PC-9 (cell line): ENCODE data around the gene TMEM52. TPM values are rescaled to one million over a fixed set of nuclear protein-coding genes. Genes with fewer than 3 reads are reported as not detected.

Experiments
- BruUV-seq: library from RNA; stranded (reverse); fragments of 400-500 nt; replicated peaks from 2 replicates; lab custom pipeline; 2021; lab: Mats Ljungman, UMichigan
- CTCF ChIA-PET: fragments of 300-600 bp; sonication (Branson Sonifier 250); formaldehyde crosslinking; loops from one replicate; lab custom pipeline; 2022; ENCODE audit warnings: antibody characterized with exemption; lab: Charles Lee
- POLR2A ChIA-PET: fragments of 300-600 bp; sonication (Branson Sonifier 250); formaldehyde crosslinking; loops from one replicate; lab custom pipeline; 2022; ENCODE audit warnings: antibody characterized with exemption; ENCODE audit not compliant: unreplicated experiment; lab: Charles Lee
- DNase-seq, 2 experiments: peaks; one replicate each; pipeline versions ENCODE4 v3.0.0 to v3.0.0-alpha.2; 2015 to 2022; ENCODE audit warnings: mixed read lengths in 1 of 2
- H2AFZ ChIP-seq: fragments of 200-600 bp; sonication (generic); 2 replicates; pipeline ENCODE4 v1.8.1; 2017; ENCODE audit warnings: antibody characterized with exemption
- H3F3A ChIP-seq: fragments of 200-600 bp; sonication (generic); 2 replicates; pipeline ENCODE4 v1.8.1; 2017; ENCODE audit warnings: antibody characterized with exemption, mild to moderate bottlenecking, low read depth; ENCODE audit not compliant: insufficient read depth
- H3K27ac ChIP-seq: fragments of 200-600 bp; sonication (generic); 2 replicates; pipeline ENCODE4 v1.6.1; 2016; ENCODE audit warnings: mixed run types
- H3K27me3 ChIP-seq: fragments of 200-600 bp; sonication (generic); 2 replicates; pipeline ENCODE4 v1.6.1; 2016; ENCODE audit warnings: low read depth, mixed run types; ENCODE audit not compliant: insufficient read depth
- H3K36me3 ChIP-seq: fragments of 200-600 bp; sonication (generic); 2 replicates; pipeline ENCODE4 v1.6.1; 2016; ENCODE audit warnings: low read depth, mixed run types
- H3K4me1 ChIP-seq: fragments of 200-600 bp; sonication (generic); replicated peaks from 2 replicates; pipeline ENCODE4 v1.6.1; 2016; ENCODE audit warnings: mixed run types; ENCODE audit not compliant: insufficient read depth
- H3K4me2 ChIP-seq: fragments of 200-600 bp; sonication (generic); 2 replicates; pipeline ENCODE4 v1.6.1; 2017; ENCODE audit warnings: mixed run types
- H3K4me3 ChIP-seq: fragments of 200-600 bp; sonication (generic); 2 replicates; pipeline ENCODE4 v1.6.1; 2016; ENCODE audit warnings: mixed run types
- H3K79me2 ChIP-seq: fragments of 200-600 bp; sonication (generic); 2 replicates; pipeline ENCODE4 v1.6.1; 2017; ENCODE audit warnings: low read depth, mixed run types
- H3K9me2 ChIP-seq: fragments of 200-600 bp; sonication (generic); 2 replicates; pipeline ENCODE4 v1.8.1; 2017; ENCODE audit warnings: mild to moderate bottlenecking; ENCODE audit not compliant: insufficient read depth
- H3K9me3 ChIP-seq: fragments of 200-600 bp; sonication (generic); 2 replicates; pipeline ENCODE4 v1.8.1; 2016; ENCODE audit warnings: low read depth; ENCODE audit not compliant: insufficient read depth
- H4K20me1 ChIP-seq: fragments of 200-600 bp; sonication (generic); 2 replicates; pipeline ENCODE4 v1.8.1; 2017; ENCODE audit not compliant: insufficient read depth
- CTCF ChIP-seq: fragments of 200-600 bp; sonication (generic); conservative IDR thresholded peaks from 2 replicates; pipeline ENCODE4 v1.6.1; 2017; ENCODE audit warnings: mixed run types, antibody characterized with exemption, mild to moderate bottlenecking, moderate library complexity
- EZH2 ChIP-seq: fragments of 200-600 bp; sonication (generic); IDR thresholded peaks from 2 replicates; pipeline ENCODE4 v1.8.0; 2017; ENCODE audit warnings: antibody characterized with exemption, low read depth
- intact Hi-C: fragments of 100-400 bp; cut with micrococcal nuclease; formaldehyde crosslinking; loops from one replicate; pipeline ENCODE4 v1.10.0; 2022; ENCODE audit not compliant: unreplicated experiment
- total RNA-seq: library from RNA; stranded (reverse); gene quantifications from 2 replicates; pipeline ENCODE4 v1.2.3, GENCODE V29; 2021

Gene TMEM52
- total RNA-seq, 1 experiment from 2014 or later = 7.4 TPM

- intact Hi-C loops = no loop called here
- TF ChIP-seq CTCF (no peak), EZH2 (no peak)
- no peaks in the 10 kb centered on the region for H3K36me3 ChIP-seq
- H2AFZ ChIP-seq = no peak overlapping the region
- H4K20me1 ChIP-seq = no peaks in the 10 kb centered on the region
- H3K4me1 ChIP-seq = peaks cover 8% of the 10 kb centered on the region; the same call in 1 of the 2 replicates
- H3K9me3 ChIP-seq = no peaks in the 10 kb centered on the region
- H3K27ac ChIP-seq = no peak overlapping the region
- peaks cover 18% of the 10 kb centered on the region for H3F3A ChIP-seq
- BruUV-seq = no TSS peak
- no peaks in the 10 kb centered on the region for H3K79me2 ChIP-seq
- ChIA-PET POLR2A (interaction anchor here (0.7 kb wide), 1 partner anchor 434 kb away, joined by 3 read pairs; no protein-coding TSS in a partner anchor), CTCF (interaction anchor here (0.7 kb wide), 1 partner anchor 141 kb away, joined by 8 read pairs; no protein-coding TSS in a partner anchor)
- no peak overlapping the region for H3K4me2 ChIP-seq
- no peaks in the 10 kb centered on the region for H3K9me2 ChIP-seq
- DNase-seq = no peak
- H3K27me3 ChIP-seq = no peaks in the 10 kb centered on the region
- H3K4me3 ChIP-seq = no peak overlapping the region
These were observed 17.3 kb downstream of the TMEM52 start for GRCh38 chr1:1901641-1902294.

- Histone ChIP-seq H3K4me2 (no peak overlapping the region), H3K9me2 (no peaks in the 10 kb centered on the region), H3F3A (peaks cover 16% of the 10 kb centered on the region), H3K27ac (no peak overlapping the region), H3K27me3 (no peaks in the 10 kb centered on the region), H3K4me1 (peaks cover 11% of the 10 kb centered on the region; the same call in 1 of the 2 replicates), H4K20me1 (no peaks in the 10 kb centered on the region), H3K4me3 (no peak overlapping the region), H3K36me3 (no peaks in the 10 kb centered on the region), H3K9me3 (no peaks in the 10 kb centered on the region), H2AFZ (no peak overlapping the region), H3K79me2 (no peaks in the 10 kb centered on the region)
- POLR2A ChIA-PET = interaction anchor here (0.7 kb wide), 1 partner anchor 434 kb away, joined by 3 read pairs; no protein-coding TSS in a partner anchor
- no peak for DNase-seq
- CTCF ChIA-PET = no interaction called here
- BruUV-seq = no TSS peak
- TF ChIP-seq CTCF (no peak), EZH2 (no peak)
- intact Hi-C loops = no loop called here
These were observed 18.0 kb downstream of the TMEM52 start for GRCh38 chr1:1900883-1901640.

- no peak for TF ChIP-seq EZH2
- no peak for TF ChIP-seq CTCF
- intact Hi-C loops = no loop called here
- POLR2A ChIA-PET = no interaction called here
These were observed 19.1 kb downstream of the TMEM52 start for GRCh38 chr1:1899967-1900327.

More at GRCh38 chr1:1899967-1900327, 19.1 kb downstream of the TMEM52 start:
- no peaks in the 10 kb centered on the region for H3K9me3 ChIP-seq
- no peaks in the 10 kb centered on the region for H3K36me3 ChIP-seq
- CTCF ChIA-PET = no interaction called here
- no peaks in the 10 kb centered on the region for H3K27me3 ChIP-seq
- H4K20me1 ChIP-seq = no peaks in the 10 kb centered on the region
- peaks cover 12% of the 10 kb centered on the region for H3K4me1 ChIP-seq
- H3K79me2 ChIP-seq = no peaks in the 10 kb centered on the region
- no peak for DNase-seq
- H2AFZ ChIP-seq = no peak overlapping the region
- H3K9me2 ChIP-seq = no peaks in the 10 kb centered on the region
- no peak overlapping the region for H3K4me2 ChIP-seq
- peaks cover 16% of the 10 kb centered on the region for H3F3A ChIP-seq
- no TSS peak for BruUV-seq
- no peak overlapping the region for H3K4me3 ChIP-seq
- no peak overlapping the region for H3K27ac ChIP-seq
